ENCODE data around the gene RBM4B. TPM values are rescaled to one million over a fixed set of nuclear protein-coding genes. Genes with fewer than 3 reads are reported as not detected.

Gene RBM4B
- total and polyA plus RNA-seq, 2 of the 13 experiments (the other 11 are each of a cell fraction or from before 2014, with no cell fraction given) = 25.8 to 32.4 TPM

DNA sequence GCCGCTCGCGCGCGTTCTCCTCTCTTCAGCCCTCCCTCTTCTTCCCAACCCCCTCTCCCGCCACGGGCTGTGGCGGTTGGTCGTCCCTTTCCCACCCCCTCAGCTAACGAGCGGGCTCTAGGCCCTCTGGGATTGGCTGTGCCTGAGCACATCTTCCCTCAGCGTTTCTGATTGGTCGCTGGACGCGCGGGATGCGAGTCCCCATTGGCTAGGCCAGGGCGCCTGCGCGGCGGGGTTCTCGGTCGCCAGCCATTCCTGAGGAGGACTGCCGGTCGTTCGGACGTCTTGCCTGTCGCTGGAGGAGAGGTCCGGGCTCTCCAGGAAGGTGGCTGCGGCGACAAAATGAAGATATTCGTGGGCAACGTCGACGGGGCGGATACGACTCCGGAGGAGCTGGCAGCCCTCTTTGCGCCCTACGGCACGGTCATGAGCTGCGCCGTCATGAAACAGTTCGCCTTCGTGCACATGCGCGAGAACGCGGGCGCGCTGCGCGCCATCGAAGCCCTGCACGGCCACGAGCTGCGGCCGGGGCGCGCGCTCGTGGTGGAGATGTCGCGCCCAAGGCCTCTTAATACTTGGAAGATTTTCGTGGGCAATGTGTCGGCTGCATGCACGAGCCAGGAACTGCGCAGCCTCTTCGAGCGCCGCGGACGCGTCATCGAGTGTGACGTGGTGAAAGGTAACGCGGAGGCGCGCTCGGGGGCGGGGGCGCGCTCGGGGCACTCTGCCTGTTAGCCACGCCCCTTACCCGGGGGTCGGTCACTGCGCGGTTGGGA lies 61.1 kb downstream of the RBM4B start, which contains the start of gene RBM14 (continued):
- TF ChIP-seq AGO2 (optimal IDR thresholded peaks at IDR 0.05; ENCODE audit: low read depth, low read length) = peak; percentile 98
- TF ChIP-seq ZNF883 (CRISPR knock-in tag; IDR thresholded peaks at IDR 0.05; ENCODE audit: not compliant biosample characterization) = peak; percentile 82
- TF ChIP-seq, protein P1, sequence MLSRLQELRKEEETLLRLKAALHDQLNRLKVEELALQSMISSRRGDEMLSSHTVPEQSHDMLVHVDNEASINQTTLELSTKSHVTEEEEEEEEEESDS (CRISPR knock-in tag; IDR thresholded peaks at IDR 0.05; ENCODE audit: borderline replicate concordance) = no peak
- no peak for TF ChIP-seq MAFF (IDR thresholded peaks at IDR 0.05; ENCODE audit: low read depth, low read length)
- peak; percentile 99 for TF ChIP-seq RBFOX2 (IDR thresholded peaks at IDR 0.05; ENCODE audit: low read depth, low read length)
- TF ChIP-seq CREM (IDR thresholded peaks at IDR 0.05) = no peak; the same call in none of the 2 replicates
- TF ChIP-seq CREM (CRISPR knock-in tag; IDR thresholded peaks at IDR 0.05) = no peak
- TF ChIP-seq, protein P2, sequence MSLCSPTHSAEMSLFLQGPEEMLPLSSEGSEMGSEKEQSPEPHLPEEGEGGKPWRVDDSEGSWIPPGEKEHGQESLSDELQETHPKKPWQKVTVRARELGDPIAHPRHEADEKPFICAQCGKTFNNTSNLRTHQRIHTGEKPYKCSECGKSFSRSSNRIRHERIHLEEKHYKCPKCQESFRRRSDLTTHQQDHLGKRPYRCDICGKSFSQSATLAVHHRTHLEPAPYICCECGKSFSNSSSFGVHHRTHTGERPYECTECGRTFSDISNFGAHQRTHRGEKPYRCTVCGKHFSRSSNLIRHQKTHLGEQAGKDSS (CRISPR knock-in tag; IDR thresholded peaks at IDR 0.05; ENCODE audit: borderline replicate concordance, low read depth) = peak; percentile 41; the same call in 1 of the 2 replicates
- TF ChIP-seq, protein P3, sequence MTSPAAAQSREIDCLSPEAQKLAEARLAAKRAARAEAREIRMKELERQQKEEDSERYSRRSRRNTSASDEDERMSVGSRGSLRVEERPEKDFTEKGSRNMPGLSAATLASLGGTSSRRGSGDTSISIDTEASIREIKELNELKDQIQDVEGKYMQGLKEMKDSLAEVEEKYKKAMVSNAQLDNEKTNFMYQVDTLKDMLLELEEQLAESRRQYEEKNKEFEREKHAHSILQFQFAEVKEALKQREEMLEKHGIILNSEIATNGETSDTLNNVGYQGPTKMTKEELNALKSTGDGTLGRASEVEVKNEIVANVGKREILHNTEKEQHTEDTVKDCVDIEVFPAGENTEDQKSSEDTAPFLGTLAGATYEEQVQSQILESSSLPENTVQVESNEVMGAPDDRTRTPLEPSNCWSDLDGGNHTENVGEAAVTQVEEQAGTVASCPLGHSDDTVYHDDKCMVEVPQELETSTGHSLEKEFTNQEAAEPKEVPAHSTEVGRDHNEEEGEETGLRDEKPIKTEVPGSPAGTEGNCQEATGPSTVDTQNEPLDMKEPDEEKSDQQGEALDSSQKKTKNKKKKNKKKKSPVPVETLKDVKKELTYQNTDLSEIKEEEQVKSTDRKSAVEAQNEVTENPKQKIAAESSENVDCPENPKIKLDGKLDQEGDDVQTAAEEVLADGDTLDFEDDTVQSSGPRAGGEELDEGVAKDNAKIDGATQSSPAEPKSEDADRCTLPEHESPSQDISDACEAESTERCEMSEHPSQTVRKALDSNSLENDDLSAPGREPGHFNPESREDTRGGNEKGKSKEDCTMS (CRISPR knock-in tag; conservative IDR thresholded peaks at IDR 0.05) = no peak
- TF ChIP-seq, protein P4, sequence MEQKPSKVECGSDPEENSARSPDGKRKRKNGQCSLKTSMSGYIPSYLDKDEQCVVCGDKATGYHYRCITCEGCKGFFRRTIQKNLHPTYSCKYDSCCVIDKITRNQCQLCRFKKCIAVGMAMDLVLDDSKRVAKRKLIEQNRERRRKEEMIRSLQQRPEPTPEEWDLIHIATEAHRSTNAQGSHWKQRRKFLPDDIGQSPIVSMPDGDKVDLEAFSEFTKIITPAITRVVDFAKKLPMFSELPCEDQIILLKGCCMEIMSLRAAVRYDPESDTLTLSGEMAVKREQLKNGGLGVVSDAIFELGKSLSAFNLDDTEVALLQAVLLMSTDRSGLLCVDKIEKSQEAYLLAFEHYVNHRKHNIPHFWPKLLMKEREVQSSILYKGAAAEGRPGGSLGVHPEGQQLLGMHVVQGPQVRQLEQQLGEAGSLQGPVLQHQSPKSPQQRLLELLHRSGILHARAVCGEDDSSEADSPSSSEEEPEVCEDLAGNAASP (CRISPR knock-in tag; IDR thresholded peaks at IDR 0.05; ENCODE audit: borderline replicate concordance) = peak; percentile 60; the same call in 1 of the 2 replicates
- TF ChIP-seq, protein P5, sequence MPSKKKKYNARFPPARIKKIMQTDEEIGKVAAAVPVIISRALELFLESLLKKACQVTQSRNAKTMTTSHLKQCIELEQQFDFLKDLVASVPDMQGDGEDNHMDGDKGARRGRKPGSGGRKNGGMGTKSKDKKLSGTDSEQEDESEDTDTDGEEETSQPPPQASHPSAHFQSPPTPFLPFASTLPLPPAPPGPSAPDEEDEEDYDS (CRISPR knock-in tag; IDR thresholded peaks at IDR 0.05) = peak; percentile 91
- peak; percentile 60; the same call in 1 of the 2 replicates for TF ChIP-seq FOXJ3 (CRISPR knock-in tag; IDR thresholded peaks at IDR 0.05; ENCODE audit: borderline replicate concordance)
- peak; percentile 64; the same call in 1 of the 2 replicates for TF ChIP-seq ZNF556 (CRISPR knock-in tag; IDR thresholded peaks at IDR 0.05; ENCODE audit: borderline replicate concordance)
- TF ChIP-seq SOX5 (CRISPR knock-in tag; IDR thresholded peaks at IDR 0.05; ENCODE audit: borderline replicate concordance) = peak; percentile 37; the same call in 1 of the 2 replicates
- peak; percentile 61; the same call in 1 of the 2 replicates for TF ChIP-seq FOXK1 (CRISPR knock-in tag; IDR thresholded peaks at IDR 0.05; ENCODE audit: borderline replicate concordance, low read depth)
- TF ChIP-seq STAG1 (CRISPR knock-in tag; IDR thresholded peaks at IDR 0.05) = peak; percentile 10; the same call in 1 of the 2 replicates
- TF ChIP-seq, protein P6, sequence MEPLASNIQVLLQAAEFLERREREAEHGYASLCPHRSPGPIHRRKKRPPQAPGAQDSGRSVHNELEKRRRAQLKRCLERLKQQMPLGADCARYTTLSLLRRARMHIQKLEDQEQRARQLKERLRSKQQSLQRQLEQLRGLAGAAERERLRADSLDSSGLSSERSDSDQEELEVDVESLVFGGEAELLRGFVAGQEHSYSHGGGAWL (CRISPR knock-in tag; IDR thresholded peaks at IDR 0.05) = peak; percentile 60
- TF ChIP-seq ZNF782 (CRISPR knock-in tag; IDR thresholded peaks at IDR 0.05; ENCODE audit: borderline replicate concordance) = peak; percentile 20; the same call in 1 of the 2 replicates
- TF ChIP-seq SSRP1 (CRISPR knock-in tag; IDR thresholded peaks at IDR 0.05) = peak; percentile 78
- no peak for TF ChIP-seq ZSCAN12 (CRISPR knock-in tag; IDR thresholded peaks at IDR 0.05)
- TF ChIP-seq KDM3A (CRISPR knock-in tag; IDR thresholded peaks at IDR 0.05; ENCODE audit: low read depth) = no peak; the same call in 1 of the 2 replicates
- peak; percentile 66; the same call in 1 of the 2 replicates for TF ChIP-seq ZNF264 (CRISPR knock-in tag; IDR thresholded peaks at IDR 0.05)
- TF ChIP-seq SOX13 (IDR thresholded peaks at IDR 0.05) = no peak; the same call in 1 of the 2 replicates
- peak in 1 of 2 experiments; percentile 42; a peak in 2 of 4 replicates for TF ChIP-seq SOX13 (CRISPR knock-in tag; conservative IDR thresholded peaks at IDR 0.05 in 1 of 2, IDR thresholded peaks at IDR 0.05 in 1 of 2)

All from HepG2 (cell line).